PC-3 (cell line): Measurements from ENCODE around the gene UFM1. TPM values are rescaled to one million over a fixed set of nuclear protein-coding genes. Genes with fewer than 3 reads are reported as not detected.

ENCODE experiments used
- ATAC-seq: fragments of 200-7000 bp; cut with Tn5 transposase; 2 replicates; pipeline ENCODE4 v1.9.1; 2020; ENCODE audit warnings: mild to moderate bottlenecking, moderate library complexity
- BruUV-seq: library from RNA; stranded (reverse); fragments of 400-500 nt; replicated peaks from 2 replicates; lab custom pipeline; 2021; lab: Mats Ljungman, UMichigan
- CTCF ChIA-PET: fragments of 300-600 bp; sonication (Branson Sonifier 250); formaldehyde crosslinking; loops from one replicate; lab custom pipeline; 2022; ENCODE audit warnings: antibody characterized with exemption; lab: Charles Lee
- POLR2A ChIA-PET: fragments of 300-600 bp; sonication (Branson Sonifier 250); formaldehyde crosslinking; loops from one replicate; lab custom pipeline; 2022; ENCODE audit warnings: antibody characterized with exemption; ENCODE audit not compliant: unreplicated experiment; lab: Charles Lee
- DNase-seq: peaks from one replicate; pipeline ENCODE4 v3.0.0-alpha.2; 2015
- H2AFZ ChIP-seq: fragments of 300-600 bp; sonication (generic); 2 replicates; pipeline ENCODE4 v1.6.0; 2016; ENCODE audit warnings: antibody characterized with exemption, low read length
- H3F3A ChIP-seq: fragments of 300-600 bp; sonication (generic); one replicate; pipeline ENCODE4 v1.6.0; 2017; ENCODE audit warnings: antibody characterized with exemption, low read length, control low read depth, mild to moderate bottlenecking; ENCODE audit not compliant: unreplicated experiment
- H3K27ac ChIP-seq: fragments of 300-600 bp; sonication (generic); 2 replicates; pipeline ENCODE4 v1.5.1; 2016; ENCODE audit warnings: mild to moderate bottlenecking, low read length
- H3K27me3 ChIP-seq: fragments of 300-600 bp; sonication (generic); 2 replicates; pipeline ENCODE4 v1.6.1; 2016; ENCODE audit warnings: low read length, mixed read lengths
- H3K36me3 ChIP-seq: fragments of 300-600 bp; sonication (generic); 2 replicates; pipeline ENCODE4 v1.6.1; 2016; ENCODE audit warnings: low read depth, mixed run types, low read length, mixed read lengths
- H3K4me1 ChIP-seq: fragments of 300-600 bp; sonication (generic); 2 replicates; pipeline ENCODE4 v1.5.1; 2016; ENCODE audit warnings: low read length; ENCODE audit not compliant: insufficient read depth
- H3K4me2 ChIP-seq: fragments of 300-600 bp; sonication (generic); 2 replicates; pipeline ENCODE4 v1.6.0; 2016; ENCODE audit warnings: low read length
- H3K4me3 ChIP-seq: fragments of 300-600 bp; sonication (generic); 2 replicates; pipeline ENCODE4 v1.5.1; 2016; ENCODE audit warnings: mild to moderate bottlenecking, low read length, mixed read lengths
- H3K79me2 ChIP-seq: fragments of 300-600 bp; sonication (generic); 2 replicates; pipeline ENCODE4 v1.6.1; 2017; ENCODE audit warnings: low read length, mixed read lengths
- H3K9ac ChIP-seq: fragments of 300-600 bp; sonication (generic); 2 replicates; pipeline ENCODE4 v1.6.0; 2016; ENCODE audit warnings: mild to moderate bottlenecking, low read length
- H3K9me2 ChIP-seq: fragments of 300-600 bp; sonication (generic); replicated peaks from 2 replicates; pipeline ENCODE4 v1.6.1; 2016; ENCODE audit warnings: mixed run types, low read length, mixed read lengths
- H3K9me3 ChIP-seq: fragments of 300-600 bp; sonication (generic); 2 replicates; pipeline ENCODE4 v1.6.1; 2016; ENCODE audit warnings: low read length, mixed read lengths
- H4K20me1 ChIP-seq: fragments of 300-600 bp; sonication (generic); 2 replicates; pipeline ENCODE4 v1.6.1; 2016; ENCODE audit warnings: low read length, mixed read lengths
- CTCF ChIP-seq: fragments of 300-600 bp; sonication (generic); conservative IDR thresholded peaks from 2 replicates; pipeline ENCODE4 v1.5.1; 2017; ENCODE audit warnings: antibody characterized with exemption, low read depth, mild to moderate bottlenecking, low read length
- EZH2 ChIP-seq: fragments of 300-600 bp; sonication (generic); IDR thresholded peaks from one replicate; pipeline ENCODE4 v1.6.1; 2017; ENCODE audit warnings: antibody characterized with exemption, mild to moderate bottlenecking, low read length; ENCODE audit not compliant: unreplicated experiment
- EZH2phosphoT487 ChIP-seq: fragments of 300-600 bp; sonication (generic); IDR thresholded peaks from 2 replicates; pipeline ENCODE4 v1.6.1; 2018; ENCODE audit warnings: mild to moderate bottlenecking, antibody characterized with exemption, low read length, borderline replicate concordance
- intact Hi-C: fragments of 100-400 bp; cut with micrococcal nuclease; formaldehyde crosslinking; loops from 2 replicates; pipeline ENCODE4 v1.9.0; 2023
- total RNA-seq: library from RNA; depleted of rRNA; stranded (reverse); fragments of >200 nt; gene quantifications from 2 replicates; pipeline ENCODE4 v1.2.3, GENCODE V29; 2014

The UFM1 gene
- total RNA-seq, 1 experiment from 2014 or later: 30.3 TPM

DNA sequence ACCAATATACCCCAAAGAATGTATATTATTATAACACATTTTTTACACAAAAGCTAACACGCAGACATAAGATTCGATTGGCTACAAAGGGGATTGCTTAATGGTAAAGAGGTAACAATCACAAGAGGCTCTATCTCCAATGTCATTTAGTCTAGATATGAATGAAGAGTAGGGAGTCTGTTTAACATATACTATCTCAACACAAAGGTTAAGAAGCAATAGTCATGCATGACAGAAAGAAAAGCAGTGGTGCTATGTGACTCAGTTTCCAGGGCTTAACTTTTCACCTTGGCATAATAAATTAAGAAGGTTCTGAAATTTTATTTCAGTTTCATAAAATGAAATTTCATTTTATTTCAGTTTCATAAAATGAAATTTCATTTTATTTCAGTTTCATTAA lies 33.3 kb downstream of the UFM1 start:
- Histone ChIP-seq H3K4me2 (no peak overlapping the region), H3K27me3 (no peaks in the 10 kb centered on the region), H3K36me3 (no peaks in the 10 kb centered on the region), H3K79me2 (no peaks in the 10 kb centered on the region), H3K9ac (no peak overlapping the region), H3K27ac (no peak overlapping the region), H3K4me1 (no peaks in the 10 kb centered on the region), H4K20me1 (no peaks in the 10 kb centered on the region), H3K9me2 (no peaks in the 10 kb centered on the region), H2AFZ (no peak overlapping the region), H3K4me3 (no peak overlapping the region), H3K9me3 (no peaks in the 10 kb centered on the region), H3F3A (no peaks in the 10 kb centered on the region)
- no TSS peak for BruUV-seq
- DNase-seq: no peak
- POLR2A ChIA-PET: no interaction called here
- CTCF ChIA-PET: no interaction called here
- intact Hi-C loops: no loop called here
- TF ChIP-seq EZH2 (no peak), EZH2phosphoT487 (no peak), CTCF (no peak)
- no peak for ATAC-seq

- DNase-seq (no peak), ATAC-seq (no peak)
- H3K27me3 ChIP-seq: no peaks in the 10 kb centered on the region
- no peak overlapping the region for H2AFZ ChIP-seq
- no TSS peak for BruUV-seq
- no peaks in the 10 kb centered on the region for H3K9me3 ChIP-seq
- ChIA-PET POLR2A (no interaction called here), CTCF (no interaction called here)
- no peak overlapping the region for H3K4me2 ChIP-seq
- no peaks in the 10 kb centered on the region for H3K79me2 ChIP-seq
- intact Hi-C loops: no loop called here
- H3F3A ChIP-seq: no peaks in the 10 kb centered on the region
- no peaks in the 10 kb centered on the region for H4K20me1 ChIP-seq
- H3K9ac ChIP-seq: no peak overlapping the region
- H3K4me3 ChIP-seq: no peak overlapping the region
- no peak for TF ChIP-seq EZH2phosphoT487
- no peak for TF ChIP-seq EZH2
- no peak for TF ChIP-seq CTCF
- H3K9me2 ChIP-seq: no peaks in the 10 kb centered on the region
- no peaks in the 10 kb centered on the region for H3K36me3 ChIP-seq
- H3K27ac ChIP-seq: no peak overlapping the region
- H3K4me1 ChIP-seq: no peaks in the 10 kb centered on the region
Measured at GRCh38 chr13:38384171-38384570, 34.5 kb downstream of the UFM1 start.

- Histone ChIP-seq H3K9ac (no peak overlapping the region), H3K4me1 (no peaks in the 10 kb centered on the region), H3K9me2 (no peaks in the 10 kb centered on the region), H3K4me3 (no peak overlapping the region), H3F3A (no peaks in the 10 kb centered on the region), H3K36me3 (no peaks in the 10 kb centered on the region), H3K79me2 (no peaks in the 10 kb centered on the region), H2AFZ (no peak overlapping the region), H3K27me3 (no peaks in the 10 kb centered on the region), H3K4me2 (no peak overlapping the region), H3K9me3 (no peaks in the 10 kb centered on the region), H4K20me1 (no peaks in the 10 kb centered on the region), H3K27ac (no peak overlapping the region)
- TF ChIP-seq EZH2phosphoT487: no peak
- TF ChIP-seq EZH2: no peak
- no peak for TF ChIP-seq CTCF
- ATAC-seq (no peak), DNase-seq (no peak)
- BruUV-seq: no TSS peak
- intact Hi-C loops: no loop called here
- POLR2A ChIA-PET: no interaction called here
- CTCF ChIA-PET: no interaction called here
Measured at GRCh38 chr13:38385153-38385891, 35.7 kb downstream of the UFM1 start.
